Inflammatory macrophage (primary cell): ENCODE results near the gene DYSF.
"Not testable (repeated sequence)": the region's sequence is repeated elsewhere in the genome, so short reads cannot be mapped to it uniquely, and the experiment has no call there.

Source experiments
- DNase-seq, 2 donors: peaks; one replicate each; pipeline ENCODE4 v3.0.0-alpha.2; 2020 to 2022
- total RNA-seq, 18 experiments: gene quantifications; one replicate each; lab custom pipeline; 2026; ENCODE audit warnings: mixed read lengths in 6 of 18, inconsistent platforms in 2 of 18; lab: John Stamatoyannopoulos, UW

Gene DYSF
- total RNA-seq, result 5.4 to 36.3 (median 16.8) reads per million in 18 experiments

- DNase-seq, result peak; percentile 26 to 40
Measured at GRCh38 chr2:71453404-71454220, at the start of gene DYSF. Gene DYSF, plus strand, starts transcription at chr2:71453561.

- DNase-seq, result no peak
Measured at GRCh38 chr2:71409611-71410010, 43.8 kb upstream of the DYSF start.

- DNase-seq, result no peak
Measured at GRCh38 chr2:71410696-71411095, 42.7 kb upstream of the DYSF start.

- DNase-seq, result not testable (repeated sequence)
Measured at GRCh38 chr2:71416866-71417265, 36.5 kb upstream of the DYSF start.

- no peak for DNase-seq
Measured at GRCh38 chr2:71417300-71418202, 35.8 kb upstream of the DYSF start.

GRCh38 chr2:71419145-71419544, 34.2 kb upstream of the DYSF start:
- DNase-seq, result no peak

- DNase-seq, result no peak
Measured at GRCh38 chr2:71419976-71420375, 33.4 kb upstream of the DYSF start.

GRCh38 chr2:71422786-71423185, 30.6 kb upstream of the DYSF start:
- peak; percentile 33 to 41 for DNase-seq

GRCh38 chr2:71423817-71424420, 29.4 kb upstream of the DYSF start:
- DNase-seq, result no peak

GRCh38 chr2:71426721-71427120, 26.6 kb upstream of the DYSF start:
- peak in 1 of 2 donors; percentile 15 for DNase-seq

- no peak for DNase-seq
Measured at GRCh38 chr2:71428472-71429383, 24.6 kb upstream of the DYSF start.

GRCh38 chr2:71445142-71445541, 8.2 kb upstream of the DYSF start:
- peak; percentile 25 to 34 for DNase-seq

GRCh38 chr2:71446505-71446904, 6.9 kb upstream of the DYSF start:
- DNase-seq, result no peak

GRCh38 chr2:71449343-71449742, 4.0 kb upstream of the DYSF start:
- DNase-seq, result no peak

GRCh38 chr2:71451705-71452104, 1.7 kb upstream of the DYSF start:
- DNase-seq, result no peak

- DNase-seq, result peak; percentile 51 to 58
Measured at GRCh38 chr2:71452565-71452964, 796 bp upstream of the DYSF start.

GRCh38 chr2:71454221-71455010, 1.1 kb downstream of the DYSF start:
- no peak for DNase-seq

- no peak for DNase-seq
Measured at GRCh38 chr2:71455011-71455740, 1.8 kb downstream of the DYSF start.

- DNase-seq, result no peak
Measured at GRCh38 chr2:71455741-71456569, 2.6 kb downstream of the DYSF start.
